Thymus (tissue), 11 donors: Measurements from ENCODE around the gene FCGR3B. TPM values are rescaled to one million over a fixed set of nuclear protein-coding genes. Genes with fewer than 3 reads are reported as not detected.
"Not testable (repeated sequence)": the region's sequence is repeated elsewhere in the genome, so short reads cannot be mapped to it uniquely, and the experiment has no call there.

Source experiments
- DNase-seq, 9 donors: peaks; one replicate each; pipeline ENCODE4 v3.0.0-alpha.2; 2013; ENCODE audit warnings: low spot score in 9 of 9, low read depth in 6 of 9, missing footprints in 1 of 9
- H3K27ac ChIP-seq, 2 donors: one replicate each; pipeline ENCODE4 v1.5.1; 2013; ENCODE audit warnings: control low read depth in 1 of 2, low read depth in 1 of 2, low read length in 1 of 2, mild to moderate bottlenecking in 1 of 2, moderate library complexity in 1 of 2
- H3K27me3 ChIP-seq, 2 donors: one replicate each; pipeline ENCODE4 v1.5.1; 2013; ENCODE audit warnings: low read length in 1 of 2; ENCODE audit not compliant: control insufficient read depth in 2 of 2, insufficient read depth in 1 of 2
- H3K36me3 ChIP-seq, 2 donors: one replicate each; pipeline ENCODE4 v1.5.1; 2013; ENCODE audit warnings: low read length in 1 of 2, mild to moderate bottlenecking in 1 of 2, moderate library complexity in 1 of 2; ENCODE audit not compliant: control insufficient read depth in 2 of 2, insufficient read depth in 2 of 2
- H3K4me1 ChIP-seq, 2 donors: one replicate each; pipeline ENCODE4 v1.5.1; 2013; ENCODE audit warnings: low read length in 2 of 2; ENCODE audit not compliant: control insufficient read depth in 2 of 2, insufficient read depth in 2 of 2
- H3K4me3 ChIP-seq, 2 donors: one replicate each; pipeline ENCODE4 v1.5.1; 2013; ENCODE audit warnings: low read length in 2 of 2, control low read depth in 1 of 2, mild to moderate bottlenecking in 1 of 2
- H3K9me3 ChIP-seq, 2 donors: one replicate each; pipeline ENCODE4 v1.5.1; 2013; ENCODE audit warnings: low read length in 1 of 2, mild to moderate bottlenecking in 1 of 2; ENCODE audit not compliant: control insufficient read depth in 2 of 2, insufficient read depth in 1 of 2
- WGBS: extraction: QIAGEN DNeasy Blood & Tissue Kit; methylation state at CpG from one replicate; pipeline ENCODE4 v1.1.7; 2013; 5-methylcytosine and 5-hydroxymethylcytosine counted together
- polyA plus RNA-seq: library from polyadenylated mRNA; stranded (reverse); fragments of 200-250 nt; gene quantifications from one replicate; pipeline ENCODE4 v1.2.3, GENCODE V29; 2013
- total RNA-seq: library from RNA; stranded (reverse); fragments of 120-200 nt; gene quantifications from one replicate; pipeline ENCODE4 v1.2.4, GENCODE V29; 2013
- donor health status: healthy.

The FCGR3B gene
- total and polyA plus RNA-seq, 2 donors = 1.9 to 2.0 TPM

DNA sequence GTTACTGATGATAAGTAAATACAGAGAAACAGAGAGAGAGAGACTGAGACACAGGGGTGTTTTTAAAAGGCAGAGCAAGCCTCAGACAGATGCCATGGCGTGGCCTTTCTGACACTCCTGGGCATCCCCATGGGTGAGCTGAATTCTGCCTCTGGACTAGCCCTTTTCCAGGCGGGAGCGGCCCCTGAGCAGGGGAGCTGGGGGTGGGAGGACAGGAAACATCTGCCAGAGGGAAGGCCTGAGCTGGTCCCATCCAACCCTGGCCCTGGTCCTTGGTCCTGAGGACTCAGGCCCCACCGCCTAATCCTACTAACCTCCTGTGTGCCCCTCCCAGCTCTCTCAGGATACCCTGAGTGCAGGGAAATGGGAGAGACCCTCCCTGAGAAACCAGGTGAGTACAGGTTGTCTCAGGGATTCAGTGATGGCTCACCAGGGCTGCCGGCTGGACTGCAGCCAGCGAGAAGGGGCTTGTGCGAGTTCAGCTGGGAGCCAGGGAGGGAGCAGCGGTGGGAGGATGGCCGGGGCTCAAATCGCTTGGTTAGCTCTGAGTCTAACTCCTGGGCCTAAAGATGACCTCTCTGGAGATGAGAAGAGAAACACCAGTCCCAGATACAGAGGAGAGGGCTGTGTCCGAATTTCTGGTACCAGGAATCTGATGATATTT lies 37.8 kb downstream of the FCGR3B start:
- H3K27me3 ChIP-seq, H3K9me3 ChIP-seq, H3K27ac ChIP-seq, DNase-seq, H3K36me3 ChIP-seq, H3K4me1 ChIP-seq, H3K4me3 ChIP-seq: not testable (repeated sequence)
- WGBS = 93% methylated on average over 11 of the region's 11 CpGs

DNA sequence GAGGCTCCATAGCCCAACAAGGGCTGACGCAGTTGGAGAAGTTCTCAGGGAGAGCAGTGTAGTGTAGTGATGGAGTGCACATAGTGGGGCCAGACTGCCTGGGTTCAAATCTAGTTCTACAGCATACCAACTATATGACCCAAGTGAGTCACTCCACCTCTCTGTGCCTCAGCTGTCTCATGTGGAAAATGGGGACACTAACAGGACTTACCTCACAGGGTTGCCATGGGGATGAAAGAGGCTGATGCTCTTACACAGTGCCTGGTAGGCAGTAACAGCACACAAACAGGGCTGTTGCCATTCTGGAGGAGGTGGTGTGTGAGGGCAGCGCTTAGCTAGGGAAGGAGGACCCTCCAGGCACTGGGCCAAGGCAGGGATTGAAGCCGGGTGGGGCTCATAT lies 38.4 kb downstream of the FCGR3B start:
- H3K27me3 ChIP-seq, H3K36me3 ChIP-seq, H3K4me1 ChIP-seq, H3K27ac ChIP-seq, DNase-seq, H3K9me3 ChIP-seq, H3K4me3 ChIP-seq: not testable (repeated sequence)
- WGBS = 47% methylated on average over 2 of the region's 3 CpGs

DNA sequence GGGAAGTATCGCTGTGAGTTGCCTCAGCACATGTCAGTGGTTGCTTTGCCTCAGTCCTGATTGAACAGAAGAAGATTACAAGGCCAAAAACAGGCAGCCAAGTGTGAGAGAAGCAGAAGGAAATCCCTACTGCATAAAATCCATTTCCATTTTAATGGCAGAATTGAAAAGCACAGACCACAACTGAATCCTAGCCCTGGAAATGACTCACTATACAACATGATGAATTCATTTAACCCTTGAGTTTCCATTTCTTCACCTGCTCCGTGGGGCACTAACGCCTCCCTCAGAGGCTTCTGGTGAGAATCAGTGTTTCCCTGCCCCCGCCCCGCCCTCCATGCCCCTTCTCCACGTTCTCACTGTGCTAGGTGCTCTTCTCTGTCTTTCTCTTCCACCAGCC lies 41.1 kb downstream of the FCGR3B start:
- WGBS = 34% methylated on average over 1 of the region's 6 CpGs
- not testable (repeated sequence) for DNase-seq, H3K27ac ChIP-seq

DNA sequence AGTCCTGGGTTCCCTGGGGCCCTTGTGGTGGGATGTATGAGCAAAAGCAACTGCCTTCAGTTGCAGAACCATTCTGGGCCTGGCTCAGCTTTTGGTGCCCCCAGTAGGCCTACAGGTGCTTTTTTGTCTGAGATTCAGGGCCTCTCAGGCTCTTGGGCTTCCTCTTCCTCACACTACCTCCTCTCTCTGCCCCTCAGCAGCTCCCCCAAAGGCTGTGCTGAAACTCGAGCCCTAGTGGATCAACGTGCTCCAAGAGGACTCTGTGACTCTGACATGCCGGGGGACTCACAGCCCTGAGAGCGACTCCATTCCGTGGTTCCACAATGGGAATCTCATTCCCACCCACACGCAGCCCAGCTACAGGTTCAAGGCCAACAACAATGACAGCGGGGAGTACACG lies 41.6 kb downstream of the FCGR3B start:
- H3K36me3 ChIP-seq, H3K9me3 ChIP-seq, H3K27ac ChIP-seq, H3K4me1 ChIP-seq, DNase-seq, H3K4me3 ChIP-seq, H3K27me3 ChIP-seq: not testable (repeated sequence)
- WGBS = 92% methylated on average over 8 of the region's 8 CpGs

More for the DNA sequence above, 41.1 kb downstream of the FCGR3B start:
- not testable (repeated sequence) for H3K27me3 ChIP-seq, H3K4me1 ChIP-seq, H3K36me3 ChIP-seq, H3K9me3 ChIP-seq, H3K4me3 ChIP-seq

DNA sequence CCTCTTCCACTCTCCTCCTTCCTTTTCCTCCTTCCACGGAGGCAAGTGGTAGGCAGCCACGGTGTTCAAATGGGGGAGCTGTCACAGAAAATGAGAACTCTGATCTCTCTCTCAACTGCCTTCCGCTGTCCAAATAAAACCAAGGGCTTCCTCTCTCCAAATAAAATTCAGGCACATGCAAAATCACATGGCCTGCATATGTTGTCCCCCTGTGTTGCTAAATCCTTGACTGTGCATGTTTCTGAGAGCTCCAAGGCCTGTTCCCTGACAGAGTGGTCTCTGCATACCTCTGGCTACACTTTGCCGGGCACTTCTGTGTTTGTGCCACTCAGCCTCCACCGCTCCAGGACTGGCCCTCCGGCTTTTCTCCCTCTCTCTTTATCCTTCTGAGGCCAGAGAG lies 42.4 kb downstream of the FCGR3B start:
- H3K4me1 ChIP-seq, DNase-seq, H3K9me3 ChIP-seq, H3K27ac ChIP-seq, H3K27me3 ChIP-seq, H3K36me3 ChIP-seq, H3K4me3 ChIP-seq: not testable (repeated sequence)
- WGBS = no CpG with 5 or more reads among the region's 6 CpGs

DNA sequence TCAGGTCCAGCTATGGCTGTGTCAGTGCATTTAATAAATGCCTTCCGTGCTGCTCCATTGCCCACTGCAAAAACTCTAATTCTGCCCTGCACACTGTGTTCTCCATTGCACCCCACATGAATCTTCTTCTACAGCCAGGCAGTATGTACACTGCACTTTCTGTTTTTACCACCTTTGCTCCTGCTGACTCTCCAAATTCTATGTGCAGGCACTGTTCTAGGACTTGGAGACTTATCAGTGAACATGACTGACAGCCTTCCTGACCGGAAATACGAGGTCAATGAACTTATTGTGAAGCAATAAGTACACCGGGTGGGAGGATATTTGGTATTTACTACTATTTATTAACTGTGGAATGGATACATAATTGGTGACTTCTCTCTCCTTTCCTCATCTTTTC lies 48.1 kb downstream of the FCGR3B start:
- no CpG with 5 or more reads among the region's 4 CpGs for WGBS

DNA sequence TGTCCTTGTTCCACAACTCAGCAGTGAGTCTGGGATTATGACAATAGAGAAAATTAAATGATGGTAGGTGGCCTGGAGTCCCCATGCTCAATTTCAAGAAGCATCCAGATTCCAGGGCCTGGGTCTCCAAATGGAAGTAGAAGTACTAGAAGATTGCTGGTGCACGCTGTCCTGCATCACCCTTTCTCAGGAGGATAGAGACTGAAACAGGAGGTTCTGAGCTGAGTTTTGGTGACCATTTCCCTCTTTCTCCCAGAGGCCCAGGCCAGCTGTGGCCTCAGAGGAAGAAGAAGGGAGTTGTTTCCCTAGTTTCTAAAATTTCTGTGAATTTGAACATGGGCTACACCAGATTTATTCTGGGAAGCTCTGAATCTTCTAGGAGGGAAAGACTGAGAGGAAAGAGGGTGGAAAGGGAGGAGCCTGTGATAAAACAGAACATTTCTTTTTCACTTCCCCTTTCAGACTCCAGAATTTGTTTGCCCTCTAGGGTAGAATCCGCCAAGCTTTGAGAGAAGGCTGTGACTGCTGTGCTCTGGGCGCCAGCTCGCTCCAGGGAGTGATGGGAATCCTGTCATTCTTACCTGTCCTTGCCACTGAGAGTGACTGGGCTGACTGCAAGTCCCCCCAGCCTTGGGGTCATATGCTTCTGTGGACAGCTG lies 50.0 kb downstream of the FCGR3B start:
- H3K9me3 ChIP-seq, DNase-seq, H3K4me3 ChIP-seq, H3K27ac ChIP-seq, H3K4me1 ChIP-seq, H3K27me3 ChIP-seq, H3K36me3 ChIP-seq: not testable (repeated sequence)
- WGBS = no CpG with 5 or more reads among the region's 4 CpGs

More for the DNA sequence above, 48.1 kb downstream of the FCGR3B start:
- not testable (repeated sequence) for H3K9me3 ChIP-seq, DNase-seq, H3K27ac ChIP-seq, H3K27me3 ChIP-seq, H3K36me3 ChIP-seq, H3K4me1 ChIP-seq, H3K4me3 ChIP-seq

DNA sequence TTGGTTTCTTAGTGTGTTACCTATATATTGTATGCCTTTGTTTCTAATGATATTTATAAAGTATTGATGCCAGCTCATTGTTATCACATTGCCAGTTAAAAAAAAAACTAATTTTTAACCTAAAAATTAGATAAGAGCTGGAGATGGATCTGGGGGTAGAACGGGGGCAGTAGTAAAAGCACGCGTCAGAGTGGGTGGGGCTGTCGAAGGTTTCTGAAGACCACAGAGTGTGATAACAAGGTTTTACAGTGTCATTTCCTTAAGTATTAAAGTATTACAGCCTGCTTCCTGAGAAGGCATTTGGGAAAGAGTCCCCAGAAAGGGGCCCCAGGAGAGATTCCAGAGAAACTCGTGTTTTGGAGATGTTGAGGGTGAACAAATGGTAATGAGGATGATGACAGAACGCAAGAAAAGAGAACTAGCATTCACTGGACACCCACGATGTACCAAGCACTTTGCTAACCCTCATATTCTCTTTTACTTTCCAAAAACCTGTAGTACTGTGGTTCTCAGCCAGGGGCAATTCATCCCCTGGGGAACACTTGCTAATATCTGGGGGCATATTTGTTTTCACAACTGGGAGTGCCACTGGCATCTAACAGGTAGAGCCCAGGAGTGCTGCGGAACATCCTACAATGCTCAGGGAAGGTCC lies 51.0 kb downstream of the FCGR3B start:
- not testable (repeated sequence) for H3K27me3 ChIP-seq, H3K9me3 ChIP-seq, DNase-seq, H3K27ac ChIP-seq, H3K4me3 ChIP-seq, H3K4me1 ChIP-seq, H3K36me3 ChIP-seq
- WGBS = 13% methylated on average over 1 of the region's 8 CpGs

DNA sequence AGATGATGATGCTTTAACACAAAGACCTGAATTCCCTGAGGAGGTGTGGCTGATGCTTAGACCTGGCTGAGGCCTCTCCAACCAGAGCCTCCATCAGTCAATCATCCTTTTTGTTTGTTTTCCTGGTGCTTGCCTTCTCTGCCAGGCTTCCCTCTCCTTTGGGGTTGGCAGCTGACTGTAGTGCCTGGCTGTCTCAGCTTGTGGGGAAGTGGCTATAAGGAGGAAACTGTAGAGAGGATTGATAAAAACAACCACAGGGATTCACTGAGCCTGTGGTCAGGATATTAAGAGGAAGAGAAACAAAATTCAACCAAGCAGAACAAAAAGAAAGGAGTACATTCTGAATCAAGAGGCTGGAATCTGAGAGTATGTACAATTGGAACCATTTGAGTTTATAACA lies 54.3 kb downstream of the FCGR3B start:
- H3K9me3 ChIP-seq, H3K27me3 ChIP-seq, DNase-seq, H3K4me1 ChIP-seq, H3K36me3 ChIP-seq, H3K27ac ChIP-seq, H3K4me3 ChIP-seq: not testable (repeated sequence)
